ENCODE results near the gene C14orf132.

DNA sequence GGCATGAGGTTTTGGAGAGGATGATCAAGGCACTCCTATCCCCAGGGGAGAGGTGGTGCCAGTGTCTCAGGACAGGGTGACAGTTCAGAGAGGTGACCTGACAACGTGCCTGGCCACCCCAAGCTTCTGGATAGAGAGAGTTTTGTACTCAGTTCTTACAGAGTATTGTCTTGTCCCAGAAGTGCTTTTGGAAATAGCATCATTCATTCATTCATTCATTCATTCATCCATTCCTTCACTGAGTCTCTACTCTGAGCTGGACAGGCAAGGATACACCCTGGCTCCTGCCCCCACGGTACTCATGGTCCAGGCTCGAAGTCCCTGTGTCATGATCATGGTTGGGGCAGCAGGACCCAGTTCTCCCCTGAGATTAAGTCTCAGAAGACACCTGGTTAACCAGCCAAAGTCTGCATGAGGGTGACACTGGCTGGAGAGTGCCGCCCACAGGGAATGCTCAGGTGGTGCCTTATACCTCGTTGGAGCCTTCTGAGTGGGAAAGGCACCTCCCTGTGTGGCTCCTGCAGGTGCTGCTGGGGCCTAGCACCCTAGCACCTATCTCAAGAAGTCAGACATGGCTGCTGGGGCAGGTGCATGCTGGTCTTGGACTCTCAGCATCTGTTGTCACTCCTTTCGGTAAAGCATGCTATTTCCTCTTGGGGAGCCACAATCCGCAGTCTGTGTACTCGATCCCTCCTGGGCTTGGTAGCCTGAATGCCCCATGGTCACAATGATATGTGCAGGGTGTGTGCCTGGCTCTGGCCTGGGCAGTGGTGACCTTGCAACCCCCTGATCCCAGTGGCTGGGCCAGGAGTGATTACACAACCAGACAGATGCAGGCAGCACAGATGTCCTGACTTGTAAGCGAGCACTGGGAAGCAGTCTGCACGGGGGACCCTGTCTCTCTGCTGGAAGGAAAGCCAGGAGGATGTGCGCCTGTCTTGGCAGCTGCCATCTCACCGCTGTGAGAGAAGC, 57.8 kb downstream of the C14orf132 start:
- TF ChIP-seq, protein P1, sequence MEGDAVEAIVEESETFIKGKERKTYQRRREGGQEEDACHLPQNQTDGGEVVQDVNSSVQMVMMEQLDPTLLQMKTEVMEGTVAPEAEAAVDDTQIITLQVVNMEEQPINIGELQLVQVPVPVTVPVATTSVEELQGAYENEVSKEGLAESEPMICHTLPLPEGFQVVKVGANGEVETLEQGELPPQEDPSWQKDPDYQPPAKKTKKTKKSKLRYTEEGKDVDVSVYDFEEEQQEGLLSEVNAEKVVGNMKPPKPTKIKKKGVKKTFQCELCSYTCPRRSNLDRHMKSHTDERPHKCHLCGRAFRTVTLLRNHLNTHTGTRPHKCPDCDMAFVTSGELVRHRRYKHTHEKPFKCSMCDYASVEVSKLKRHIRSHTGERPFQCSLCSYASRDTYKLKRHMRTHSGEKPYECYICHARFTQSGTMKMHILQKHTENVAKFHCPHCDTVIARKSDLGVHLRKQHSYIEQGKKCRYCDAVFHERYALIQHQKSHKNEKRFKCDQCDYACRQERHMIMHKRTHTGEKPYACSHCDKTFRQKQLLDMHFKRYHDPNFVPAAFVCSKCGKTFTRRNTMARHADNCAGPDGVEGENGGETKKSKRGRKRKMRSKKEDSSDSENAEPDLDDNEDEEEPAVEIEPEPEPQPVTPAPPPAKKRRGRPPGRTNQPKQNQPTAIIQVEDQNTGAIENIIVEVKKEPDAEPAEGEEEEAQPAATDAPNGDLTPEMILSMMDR (IDR thresholded peaks at IDR 0.05): no peak
- no peak for TF ChIP-seq POLR2A (IDR thresholded peaks at IDR 0.05)
